ENCODE data around the gene PHKG1.
"Not testable (repeated sequence)": the region's sequence is repeated elsewhere in the genome, so short reads cannot be mapped to it uniquely, and the experiment has no call there.

The PHKG1 gene

DNA sequence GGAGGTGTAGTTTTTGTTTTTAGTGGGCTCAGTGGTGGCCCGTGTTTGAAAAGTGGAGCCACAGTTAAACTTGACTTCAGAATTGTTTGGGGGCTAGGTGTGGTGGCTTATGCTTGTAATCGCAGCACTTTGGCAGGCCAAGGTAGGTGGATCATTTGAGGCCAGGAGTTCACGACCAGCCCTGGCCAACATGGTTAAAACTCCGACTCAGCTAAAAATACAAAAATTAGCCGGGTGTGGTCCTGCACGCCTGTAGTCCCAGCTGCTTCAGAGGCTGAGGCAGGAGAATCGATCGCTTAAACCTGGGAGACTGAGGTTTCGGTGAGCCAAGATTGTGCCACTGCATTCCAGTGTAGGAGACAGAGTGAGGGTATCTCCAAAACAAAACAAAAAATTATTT, 39.4 kb downstream of the PHKG1 start:
- no peak overlapping the region for H3K4me3 ChIP-seq (replicated peaks; ENCODE audit: insufficient read depth, low read length)
- no peak for DNase-seq (ENCODE audit: low read depth in 1 of 2, low spot score in 1 of 2)
- TF ChIP-seq CTCF (IDR thresholded peaks at IDR 0.05; ENCODE audit: insufficient read depth, low read length) = no peak
- TF ChIP-seq, protein P1, sequence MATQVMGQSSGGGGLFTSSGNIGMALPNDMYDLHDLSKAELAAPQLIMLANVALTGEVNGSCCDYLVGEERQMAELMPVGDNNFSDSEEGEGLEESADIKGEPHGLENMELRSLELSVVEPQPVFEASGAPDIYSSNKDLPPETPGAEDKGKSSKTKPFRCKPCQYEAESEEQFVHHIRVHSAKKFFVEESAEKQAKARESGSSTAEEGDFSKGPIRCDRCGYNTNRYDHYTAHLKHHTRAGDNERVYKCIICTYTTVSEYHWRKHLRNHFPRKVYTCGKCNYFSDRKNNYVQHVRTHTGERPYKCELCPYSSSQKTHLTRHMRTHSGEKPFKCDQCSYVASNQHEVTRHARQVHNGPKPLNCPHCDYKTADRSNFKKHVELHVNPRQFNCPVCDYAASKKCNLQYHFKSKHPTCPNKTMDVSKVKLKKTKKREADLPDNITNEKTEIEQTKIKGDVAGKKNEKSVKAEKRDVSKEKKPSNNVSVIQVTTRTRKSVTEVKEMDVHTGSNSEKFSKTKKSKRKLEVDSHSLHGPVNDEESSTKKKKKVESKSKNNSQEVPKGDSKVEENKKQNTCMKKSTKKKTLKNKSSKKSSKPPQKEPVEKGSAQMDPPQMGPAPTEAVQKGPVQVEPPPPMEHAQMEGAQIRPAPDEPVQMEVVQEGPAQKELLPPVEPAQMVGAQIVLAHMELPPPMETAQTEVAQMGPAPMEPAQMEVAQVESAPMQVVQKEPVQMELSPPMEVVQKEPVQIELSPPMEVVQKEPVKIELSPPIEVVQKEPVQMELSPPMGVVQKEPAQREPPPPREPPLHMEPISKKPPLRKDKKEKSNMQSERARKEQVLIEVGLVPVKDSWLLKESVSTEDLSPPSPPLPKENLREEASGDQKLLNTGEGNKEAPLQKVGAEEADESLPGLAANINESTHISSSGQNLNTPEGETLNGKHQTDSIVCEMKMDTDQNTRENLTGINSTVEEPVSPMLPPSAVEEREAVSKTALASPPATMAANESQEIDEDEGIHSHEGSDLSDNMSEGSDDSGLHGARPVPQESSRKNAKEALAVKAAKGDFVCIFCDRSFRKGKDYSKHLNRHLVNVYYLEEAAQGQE (IDR thresholded peaks at IDR 0.05; ENCODE audit: insufficient replicate concordance, low read depth) = no peak
- no peak for TF ChIP-seq SPI1 (IDR thresholded peaks at IDR 0.05; ENCODE audit: borderline replicate concordance, low read depth)
- TF ChIP-seq GABPA (IDR thresholded peaks at IDR 0.05; ENCODE audit: low read depth) = no peak
- no peak for TF ChIP-seq POLR2AphosphoS5 (IDR thresholded peaks at IDR 0.05; ENCODE audit: low read depth)
- H3K27ac ChIP-seq (replicated peaks) = peak overlapping the region; percentile 25; the same call in 1 of the 2 replicates
- no peaks in the 10 kb centered on the region for H3K27me3 ChIP-seq (ENCODE audit: insufficient read depth, poor library complexity, severe bottlenecking)

DNA sequence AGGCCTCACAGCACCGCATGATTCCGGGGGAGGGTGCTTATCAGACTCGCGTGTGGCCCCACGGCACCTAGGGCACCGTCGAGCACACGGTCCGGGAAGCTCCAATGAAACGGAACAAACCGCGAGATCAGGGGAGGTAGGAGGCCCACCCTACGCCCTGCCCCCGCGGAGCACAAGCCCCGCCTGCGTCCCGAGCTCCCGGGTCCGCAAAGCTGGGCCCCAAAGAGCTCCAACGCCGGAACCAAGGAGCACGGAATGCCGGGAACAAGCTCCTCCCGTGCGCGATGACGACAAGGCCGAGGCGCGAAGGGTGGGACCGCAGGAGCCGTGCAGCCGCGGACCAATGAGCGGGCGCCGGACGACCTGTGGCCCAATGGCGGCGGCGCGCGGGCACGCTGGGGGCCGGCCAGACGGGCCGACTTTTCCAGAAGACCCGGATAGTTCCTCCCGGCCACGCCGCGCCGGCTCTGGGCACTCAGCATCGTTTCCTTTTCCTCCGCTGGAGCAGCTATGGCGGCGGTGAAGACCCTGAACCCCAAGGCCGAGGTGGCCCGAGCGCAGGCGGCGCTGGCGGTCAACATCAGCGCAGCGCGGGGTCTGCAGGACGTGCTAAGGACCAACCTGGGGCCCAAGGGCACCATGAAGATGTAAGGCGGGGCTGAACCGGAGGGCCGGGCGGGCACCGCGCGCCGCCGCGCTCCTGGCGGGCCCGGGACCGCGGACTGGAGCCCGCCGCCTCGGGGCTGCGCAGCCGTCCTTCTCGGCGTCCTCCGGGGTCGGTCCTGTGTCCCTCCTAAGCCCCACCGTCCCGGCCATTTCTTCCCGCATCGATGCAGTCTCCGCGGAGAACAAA, 41.2 kb downstream of the PHKG1 start, which contains the start of the genes CCT6A and PSPH:
CCT6A (plus strand) TSS at position 427 of the 853 bp plus-strand sequence; CDS start at position 511, 84 bp downstream.
PSPH (minus strand) TSS at position 106 of the 853 bp plus-strand sequence. CDS start 30,232 bp downstream, outside the sequence.
- peak; percentile 90 to 96 for DNase-seq (ENCODE audit: low read depth in 1 of 2, low spot score in 1 of 2)
- H3K4me3 ChIP-seq (replicated peaks; ENCODE audit: insufficient read depth, low read length) = peak within 1 kb of the TSS; percentile 76
- TF ChIP-seq GABPA (IDR thresholded peaks at IDR 0.05; ENCODE audit: low read depth) (no peak; the same call in 1 of the 2 replicates), CTCF (IDR thresholded peaks at IDR 0.05; ENCODE audit: insufficient read depth, low read length) (no peak), POLR2AphosphoS5 (IDR thresholded peaks at IDR 0.05; ENCODE audit: low read depth) (peak; percentile 90), SPI1 (IDR thresholded peaks at IDR 0.05; ENCODE audit: borderline replicate concordance, low read depth) (peak; percentile 13; the same call in 1 of the 2 replicates)
- TF ChIP-seq, protein P1 (IDR thresholded peaks at IDR 0.05; ENCODE audit: insufficient replicate concordance, low read depth) = peak; percentile 39

DNA sequence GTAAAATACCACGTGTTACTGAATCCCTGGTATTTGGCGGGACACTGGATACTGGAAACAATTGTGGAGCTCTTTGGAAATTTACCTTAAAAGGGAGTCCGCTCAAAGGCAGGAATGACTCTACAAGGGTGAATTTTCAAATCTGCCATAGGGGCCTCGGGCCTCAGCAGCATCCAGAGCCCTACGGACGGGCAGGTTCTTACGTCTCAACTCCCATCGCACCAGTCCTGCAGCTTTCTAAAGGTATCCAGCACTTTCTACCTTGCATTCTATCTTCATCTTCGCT, 41.8 kb downstream of the PHKG1 start:
- no peak for DNase-seq (ENCODE audit: low read depth in 1 of 2, low spot score in 1 of 2)
- H3K27ac ChIP-seq (replicated peaks) = peak overlapping the region; percentile 86
- H3K27me3 ChIP-seq (ENCODE audit: insufficient read depth, poor library complexity, severe bottlenecking) = no peaks in the 10 kb centered on the region
- TF ChIP-seq, protein P1 (IDR thresholded peaks at IDR 0.05; ENCODE audit: insufficient replicate concordance, low read depth) = no peak
- TF ChIP-seq POLR2AphosphoS5 (IDR thresholded peaks at IDR 0.05; ENCODE audit: low read depth) = no peak
- no peak for TF ChIP-seq GABPA (IDR thresholded peaks at IDR 0.05; ENCODE audit: low read depth)
- H3K4me3 ChIP-seq (replicated peaks; ENCODE audit: insufficient read depth, low read length) = peak overlapping the region; percentile 76

More for the DNA sequence above, 41.2 kb downstream of the PHKG1 start, which contains the start of the genes CCT6A and PSPH:
- H3K27ac ChIP-seq (replicated peaks) = peak within 1 kb of the TSS; percentile 86
- no peaks in the 10 kb centered on the region for H3K27me3 ChIP-seq (ENCODE audit: insufficient read depth, poor library complexity, severe bottlenecking)

DNA sequence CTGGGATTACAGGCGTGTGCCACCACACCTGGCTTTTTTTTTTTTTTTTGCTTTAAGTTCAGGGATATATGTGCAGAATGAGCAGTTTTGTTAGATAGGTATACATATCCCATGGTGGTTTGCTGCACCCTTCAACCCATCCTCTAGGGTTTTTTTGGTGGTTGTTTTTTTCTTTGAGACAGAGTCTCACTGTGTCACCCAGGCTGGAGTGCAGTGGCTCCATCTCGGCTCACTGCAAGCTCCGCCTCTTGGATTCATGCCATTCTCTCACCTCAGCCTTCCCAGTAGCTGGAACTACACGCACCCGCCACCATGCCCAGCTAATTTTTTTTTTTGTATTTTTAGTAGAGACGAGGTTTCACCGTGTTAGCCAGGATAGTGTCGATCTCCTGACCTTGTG, 44.0 kb downstream of the PHKG1 start:
- H3K4me3 ChIP-seq (replicated peaks; ENCODE audit: insufficient read depth, low read length); H3K27me3 ChIP-seq (ENCODE audit: insufficient read depth, poor library complexity, severe bottlenecking); DNase-seq (ENCODE audit: low read depth in 1 of 2, low spot score in 1 of 2); H3K27ac ChIP-seq (replicated peaks): not testable (repeated sequence)
